Lung (tissue), 12 donors: Measurements from ENCODE around the gene NTM. TPM values are rescaled to one million over a fixed set of nuclear protein-coding genes. Genes with fewer than 3 reads are reported as not detected.

ENCODE experiments used
- ATAC-seq: fragments of 200-7000 bp; cut with Tn5 transposase; one replicate; pipeline ENCODE4 v1.9.1; 2020; ENCODE audit warnings: moderate number of reproducible peaks; ENCODE audit not compliant: insufficient read depth, low FRiP score
- DNase-seq, 3 donors: peaks; one replicate each; pipeline ENCODE4 v3.0.0-alpha.2; 2013 to 2017
- H3K27ac ChIP-seq, 2 donors: one replicate each; pipeline ENCODE4 v1.5.1; 2013; ENCODE audit warnings: mild to moderate bottlenecking in 2 of 2, moderate library complexity in 2 of 2, control low read depth in 1 of 2, inconsistent platforms in 1 of 2, low read depth in 1 of 2, low read length in 1 of 2
- H3K27me3 ChIP-seq, 3 donors: one replicate each; pipeline ENCODE4 v1.5.1; 2013; ENCODE audit warnings: low read length in 2 of 3; ENCODE audit not compliant: control insufficient read depth in 3 of 3, insufficient read depth in 3 of 3
- H3K36me3 ChIP-seq, 4 donors: one replicate each; pipeline ENCODE4 v1.5.1; 2013; ENCODE audit warnings: low read length in 4 of 4, mild to moderate bottlenecking in 1 of 4, moderate library complexity in 1 of 4; ENCODE audit not compliant: control insufficient read depth in 4 of 4, insufficient read depth in 4 of 4
- H3K4me1 ChIP-seq, 5 donors: one replicate each; pipeline ENCODE4 v1.5.1; 2013; ENCODE audit warnings: low read length in 5 of 5, mild to moderate bottlenecking in 2 of 5, moderate library complexity in 1 of 5; ENCODE audit not compliant: control insufficient read depth in 5 of 5, insufficient read depth in 5 of 5
- H3K4me3 ChIP-seq: one replicate; pipeline ENCODE4 v1.5.1; 2013; ENCODE audit warnings: mild to moderate bottlenecking, control low read depth, moderate library complexity
- H3K9ac ChIP-seq, 2 donors: one replicate each; pipeline ENCODE4 v1.5.1; 2013; ENCODE audit warnings: low read length in 2 of 2, control low read depth in 1 of 2; ENCODE audit not compliant: insufficient read depth in 1 of 2
- H3K9me3 ChIP-seq, 4 donors: one replicate each; pipeline ENCODE4 v1.5.1; 2013; ENCODE audit warnings: low read length in 3 of 4, mild to moderate bottlenecking in 1 of 4, moderate library complexity in 1 of 4; ENCODE audit not compliant: control insufficient read depth in 4 of 4, insufficient read depth in 3 of 4
- CTCF ChIP-seq: IDR thresholded peaks from 2 replicates; pipeline ENCODE4 v1.5.1; 2012; ENCODE audit warnings: mild to moderate bottlenecking; ENCODE audit errors: control extremely low read depth, extremely low read depth
- WGBS, 2 donors: extraction: QIAGEN DNeasy Blood & Tissue Kit; methylation state at CpG; one replicate each; pipeline ENCODE4 v1.1.7; 2013; 5-methylcytosine and 5-hydroxymethylcytosine counted together
- polyA plus RNA-seq, 2 donors: library from polyadenylated mRNA; stranded (reverse); fragments of 200-250 nt; gene quantifications; one replicate each; pipeline ENCODE4 v1.2.1, GENCODE V29; 2013
- total RNA-seq, 2 donors: library from RNA; depleted of rRNA in 1 of 2; stranded (reverse); fragments of >200 nt in 1 of 2; gene quantifications; one replicate each; pipeline ENCODE4 v1.2.1, GENCODE V29; 2014 to 2021
- donor health status: control.
- donor health status: control.
- donor health status: Bipolar disorder and iron deficiency.
- donor health status: healthy.
- donor health status: DM: yes; HTN: yes; CAD: no.

Gene NTM
- total and polyA plus RNA-seq, 4 donors, result 0.39 to 30.9 (median 7.2) TPM

GRCh38 chr11:131893103-131893890 is 522.9 kb downstream of the NTM start:
- Histone ChIP-seq H3K27me3 (no peaks in the 10 kb centered on the region), H3K36me3 (no peaks in the 10 kb centered on the region), H3K9ac (no peak overlapping the region), H3K9me3 (no peaks in the 10 kb centered on the region), H3K27ac (no peak overlapping the region), H3K4me3 (no peak overlapping the region), H3K4me1 (peaks cover 0 to 32% (median 3%) of the 10 kb centered on the region in 5 donors)
- DNase-seq (no peak), ATAC-seq (no peak)
- no peak for TF ChIP-seq CTCF
- 85 to 92% methylated on average over 8 of the region's 8 CpGs for WGBS, 2 donors

- no peaks in the 10 kb centered on the region for H3K27me3 ChIP-seq
- no peak for TF ChIP-seq CTCF
- ATAC-seq, result no peak
- H3K9ac ChIP-seq, result no peak overlapping the region
- WGBS, 2 donors, result 84 to 86% methylated on average over 5 of the region's 5 CpGs
- no peak overlapping the region for H3K4me3 ChIP-seq
- DNase-seq, result no peak
- H3K27ac ChIP-seq, result no peak overlapping the region
- H3K9me3 ChIP-seq, result no peaks in the 10 kb centered on the region
- H3K36me3 ChIP-seq, result no peaks in the 10 kb centered on the region
- peaks cover 0 to 25% (median 3%) of the 10 kb centered on the region in 5 donors for H3K4me1 ChIP-seq
Observed at GRCh38 chr11:131893988-131894387, 523.6 kb downstream of the NTM start.

GRCh38 chr11:131894615-131895544 is 524.5 kb downstream of the NTM start:
- DNase-seq, result no peak
- Histone ChIP-seq H3K9ac (no peak overlapping the region), H3K27ac (no peak overlapping the region), H3K4me1 (peaks cover 0 to 16% (median 2%) of the 10 kb centered on the region in 5 donors), H3K27me3 (no peaks in the 10 kb centered on the region), H3K36me3 (no peaks in the 10 kb centered on the region), H3K9me3 (no peaks in the 10 kb centered on the region), H3K4me3 (no peak overlapping the region)
- no peak for TF ChIP-seq CTCF
- no peak for ATAC-seq
- 64 to 78% methylated on average over 10 of the region's 10 CpGs for WGBS, 2 donors
